HUES64 (cell line): ENCODE measurements around the gene ZNF136.

Experiments used
- H3K27ac ChIP-seq: 2 replicates; pipeline ENCODE4 v1.7.0; 2013; ENCODE audit warnings: low read depth, low read length, inconsistent platforms
- H3K27me3 ChIP-seq: 2 replicates; pipeline ENCODE4 v1.6.1; 2013; ENCODE audit warnings: mild to moderate bottlenecking, low read length; ENCODE audit not compliant: insufficient read depth
- H3K36me3 ChIP-seq: 2 replicates; pipeline ENCODE4 v1.6.1; 2013; ENCODE audit warnings: mild to moderate bottlenecking, low read length; ENCODE audit not compliant: insufficient read depth
- H3K4me1 ChIP-seq: 2 replicates; pipeline ENCODE4 v1.6.1; 2013; ENCODE audit warnings: mild to moderate bottlenecking, low read length, moderate library complexity; ENCODE audit not compliant: insufficient read depth
- H3K4me3 ChIP-seq: 2 replicates; pipeline ENCODE4 v1.5.1; 2013; ENCODE audit warnings: mild to moderate bottlenecking, low read length, moderate library complexity
- H3K9ac ChIP-seq: 2 replicates; pipeline ENCODE4 v1.6.1; 2013; ENCODE audit warnings: mild to moderate bottlenecking, low read depth, low read length
- H3K9me3 ChIP-seq: 2 replicates; pipeline ENCODE4 v1.6.1; 2013; ENCODE audit warnings: low read depth, low read length; ENCODE audit not compliant: insufficient read depth
- WGBS: fragments of 150-250, 120-280 bp; methylation state at CpG from one replicate; pipeline ENCODE4 v1.1.7; 2013; ENCODE audit warnings: missing lambda C conversion rate; 5-methylcytosine and 5-hydroxymethylcytosine counted together

The ZNF136 gene

GRCh38 chr19:12237143-12237839 is 74.4 kb downstream of the ZNF136 start:
- Histone ChIP-seq H3K9me3 (peaks cover 35% of the 10 kb centered on the region), H3K27ac (no peak overlapping the region), H3K9ac (no peak overlapping the region), H3K27me3 (no peaks in the 10 kb centered on the region), H3K4me3 (no peak overlapping the region), H3K36me3 (no peaks in the 10 kb centered on the region), H3K4me1 (no peaks in the 10 kb centered on the region)
- WGBS: 95% methylated on average over 36 of the region's 37 CpGs
